ENCODE results near the gene C6orf136. TPM values are rescaled to one million over a fixed set of nuclear protein-coding genes. Genes with fewer than 3 reads are reported as not detected.

C6orf136 gene
- polyA plus RNA-seq, 3 donors = 2.0 to 18.4 (median 2.7) TPM

- DNase-seq = no peak
- H3K9ac ChIP-seq (ENCODE audit: insufficient read depth, low read length, poor library complexity, severe bottlenecking) = peak overlapping the region; percentile 98
- Mint-ChIP-seq H3K27ac (peak overlapping the region; percentile 99 to 100 (median 99)), H3K36me3 (peaks cover 39 to 48% of the 10 kb centered on the region in 2 donors), H3K9me3 (peaks cover 0 to 9% (median 5%) of the 10 kb centered on the region in 7 donors), H3K4me3 (peak overlapping the region; percentile 99), H3K27me3 (ENCODE audit: low read depth in 3 of 3) (peaks cover 0 to 5% (median 1%) of the 10 kb centered on the region in 3 donors), H3K4me1 (peaks cover 40% of the 10 kb centered on the region)
- H4K20me1 ChIP-seq (ENCODE audit: insufficient read depth, low read length) = peaks cover 70% of the 10 kb centered on the region
- H3K4me2 ChIP-seq (replicated peaks; ENCODE audit: extremely low read depth, low read length, poor library complexity, severe bottlenecking) = peak overlapping the region; percentile 84
- peaks cover 84% of the 10 kb centered on the region for H3K79me2 ChIP-seq (ENCODE audit: insufficient read depth, low read length)
- H3K9me3 ChIP-seq (replicated peaks in 1 of 2; ENCODE audit: control insufficient read depth in 1 of 2, insufficient read depth in 1 of 2, low read length in 2 of 2) = no peaks in the 10 kb centered on the region
- peak overlapping the region; percentile 91 to 99 for H3K27ac ChIP-seq (ENCODE audit: low read depth in 1 of 2, low read length in 2 of 2)
- no peak for TF ChIP-seq CTCF (IDR thresholded peaks at IDR 0.05)
- intact Hi-C loops (cut with micrococcal nuclease) = loop anchor here (5.0 kb wide), 2 partner anchors 37 to 122 kb away; no protein-coding TSS in a partner anchor
- H3K4me1 ChIP-seq (ENCODE audit: control insufficient read depth in 1 of 2, insufficient read depth in 2 of 2, low read length in 2 of 2) = peaks cover 27 to 39% of the 10 kb centered on the region in 2 donors
- H3K4me3 ChIP-seq (replicated peaks in 1 of 3; ENCODE audit: low read depth in 2 of 3, low read length in 3 of 3) = peak overlapping the region; percentile 83 to 100 (median 90)
- H3K36me3 ChIP-seq (replicated peaks in 1 of 2; ENCODE audit: control insufficient read depth in 1 of 2, insufficient read depth in 2 of 2, low read length in 2 of 2) = peaks cover 13 to 35% of the 10 kb centered on the region in 2 donors
- H3K27me3 ChIP-seq (ENCODE audit: control insufficient read depth in 2 of 2, insufficient read depth in 2 of 2, low read length in 2 of 2) = no peaks in the 10 kb centered on the region
- 20% methylated on average over 2 of the region's 8 CpGs for WGBS (ENCODE audit: insufficient coverage)
- H2AFZ ChIP-seq (ENCODE audit: insufficient read depth, low read depth, low read length, poor library complexity, severe bottlenecking) = no peak overlapping the region
These were observed 32.7 kb upstream of the C6orf136 start for GRCh38 chr6:30614044-30614842.

- no peak overlapping the region for H2AFZ ChIP-seq (ENCODE audit: insufficient read depth, low read depth, low read length, poor library complexity, severe bottlenecking)
- H3K36me3 ChIP-seq (replicated peaks in 1 of 2; ENCODE audit: control insufficient read depth in 1 of 2, insufficient read depth in 2 of 2, low read length in 2 of 2) = peaks cover 13 to 35% of the 10 kb centered on the region in 2 donors
- peak overlapping the region; percentile 99 to 100 (median 99) for H3K27ac Mint-ChIP-seq
These were observed 32.1 kb upstream of the C6orf136 start for GRCh38 chr6:30614843-30615218.

More at GRCh38 chr6:30614843-30615218, 32.1 kb upstream of the C6orf136 start:
- DNase-seq = peak; percentile 95 to 96 (median 96)
- Mint-ChIP-seq H3K4me1 (peaks cover 40% of the 10 kb centered on the region), H3K36me3 (peaks cover 40 to 48% of the 10 kb centered on the region in 2 donors), H3K27me3 (ENCODE audit: low read depth in 3 of 3) (peaks cover 0 to 5% (median 1%) of the 10 kb centered on the region in 3 donors), H3K4me3 (peak overlapping the region; percentile 99), H3K9me3 (peaks cover 0 to 9% (median 5%) of the 10 kb centered on the region in 7 donors)
- Histone ChIP-seq H3K4me3 (replicated peaks in 1 of 3; ENCODE audit: low read depth in 2 of 3, low read length in 3 of 3) (peak overlapping the region; percentile 83 to 100 (median 90)), H3K27me3 (ENCODE audit: control insufficient read depth in 2 of 2, insufficient read depth in 2 of 2, low read length in 2 of 2) (no peaks in the 10 kb centered on the region), H3K4me1 (ENCODE audit: control insufficient read depth in 1 of 2, insufficient read depth in 2 of 2, low read length in 2 of 2) (peaks cover 27 to 39% of the 10 kb centered on the region in 2 donors), H4K20me1 (ENCODE audit: insufficient read depth, low read length) (peaks cover 64% of the 10 kb centered on the region), H3K9ac (ENCODE audit: insufficient read depth, low read length, poor library complexity, severe bottlenecking) (peak overlapping the region; percentile 98), H3K79me2 (ENCODE audit: insufficient read depth, low read length) (peaks cover 84% of the 10 kb centered on the region), H3K27ac (ENCODE audit: low read depth in 1 of 2, low read length in 2 of 2) (peak overlapping the region; percentile 91 to 99), H3K4me2 (replicated peaks; ENCODE audit: extremely low read depth, low read length, poor library complexity, severe bottlenecking) (peak overlapping the region; percentile 84), H3K9me3 (replicated peaks in 1 of 2; ENCODE audit: control insufficient read depth in 1 of 2, insufficient read depth in 1 of 2, low read length in 2 of 2) (no peaks in the 10 kb centered on the region)
- WGBS (ENCODE audit: insufficient coverage) = no CpG with 5 or more reads among the region's 6 CpGs
- intact Hi-C loops (cut with micrococcal nuclease) = loop anchor here (5.0 kb wide), 6 partner anchors 38 to 128 kb away; partner anchors contain the start of genes FLOT1 (in 1 of the 2), HLA-E (in 1 of the 2), IER3 (in 1 of the 2) and TUBB (in 1 of the 2)
- TF ChIP-seq CTCF (IDR thresholded peaks at IDR 0.05) = no peak
